GM19324 (cell line): ENCODE measurements around the gene IPO5.
"Not testable (repeated sequence)": the region's sequence is repeated elsewhere in the genome, so short reads cannot be mapped to it uniquely, and the experiment has no call there.

Experiments used
- ATAC-seq: cut with Tn5 transposase; IDR thresholded peaks from one replicate; pipeline ENCODE4 v1.9.1; 2021; ENCODE audit warnings: mild to moderate bottlenecking, moderate library complexity; ENCODE audit not compliant: unreplicated experiment, low FRiP score

The IPO5 gene

GRCh38 chr13:97946951-97947588 is 6.4 kb upstream of the IPO5 start:
- no peak for ATAC-seq

- ATAC-seq: no peak
These were observed 5.4 kb upstream of the IPO5 start for GRCh38 chr13:97948041-97948440.

- not testable (repeated sequence) for ATAC-seq
These were observed 4.2 kb upstream of the IPO5 start for GRCh38 chr13:97949316-97949715.

GRCh38 chr13:97951376-97951775 is 2.1 kb upstream of the IPO5 start:
- ATAC-seq: no peak

GRCh38 chr13:97952831-97953230 is 644 bp upstream of the IPO5 start:
- ATAC-seq: not testable (repeated sequence)

GRCh38 chr13:97961340-97961739 is 7.9 kb downstream of the IPO5 start:
- no peak for ATAC-seq

- no peak for ATAC-seq
These were observed 9.4 kb downstream of the IPO5 start for GRCh38 chr13:97962887-97963286.

GRCh38 chr13:97967226-97967625 is 13.8 kb downstream of the IPO5 start:
- ATAC-seq: no peak

GRCh38 chr13:97967948-97968347 is 14.5 kb downstream of the IPO5 start:
- ATAC-seq: no peak

- ATAC-seq: no peak
These were observed 18.0 kb downstream of the IPO5 start for GRCh38 chr13:97971519-97971918.

GRCh38 chr13:97974773-97975172 is 21.3 kb downstream of the IPO5 start:
- no peak for ATAC-seq

GRCh38 chr13:97975280-97975847 is 21.9 kb downstream of the IPO5 start:
- no peak for ATAC-seq

GRCh38 chr13:97975848-97976609 is 22.6 kb downstream of the IPO5 start:
- peak; percentile 93 for ATAC-seq

GRCh38 chr13:97976610-97977521 is 23.4 kb downstream of the IPO5 start:
- peak; percentile 40 for ATAC-seq

GRCh38 chr13:97977982-97978381 is 24.5 kb downstream of the IPO5 start:
- ATAC-seq: no peak

- no peak for ATAC-seq
These were observed 25.2 kb downstream of the IPO5 start for GRCh38 chr13:97978651-97979050.

GRCh38 chr13:97979051-97979450 is 25.6 kb downstream of the IPO5 start:
- ATAC-seq: no peak

GRCh38 chr13:97979556-97979955 is 26.1 kb downstream of the IPO5 start:
- no peak for ATAC-seq

GRCh38 chr13:97982286-97982685 is 28.8 kb downstream of the IPO5 start:
- no peak for ATAC-seq

GRCh38 chr13:97986835-97987234 is 33.4 kb downstream of the IPO5 start:
- no peak for ATAC-seq

GRCh38 chr13:97999653-98000052 is 46.2 kb downstream of the IPO5 start:
- no peak for ATAC-seq
